H4 (cell line): ENCODE results near the gene GBP4. TPM values are rescaled to one million over a fixed set of nuclear protein-coding genes. Genes with fewer than 3 reads are reported as not detected.

Experiments used
- DNase-seq: peaks from one replicate; pipeline ENCODE4 v3.0.0-alpha.2; 2015; ENCODE audit warnings: low spot score
- total RNA-seq: library from RNA; depleted of rRNA; stranded (reverse); fragments of >200 nt; shearing (Covaris generic); gene quantifications from 2 replicates; pipeline ENCODE4 v1.2.3, GENCODE V29; 2014; rRNA removed

Gene GBP4
- total RNA-seq, 1 experiment from 2014 or later, result 1.0 TPM

- no peak for DNase-seq
These were observed 26.1 kb downstream of the GBP4 start for GRCh38 chr1:89172468-89173143.

GRCh38 chr1:89171067-89171438 is 27.7 kb downstream of the GBP4 start:
- DNase-seq, result no peak

- no peak for DNase-seq
These were observed 28.3 kb downstream of the GBP4 start for GRCh38 chr1:89170170-89171066.

- no peak for DNase-seq
These were observed 29.6 kb downstream of the GBP4 start for GRCh38 chr1:89169166-89169565.

GRCh38 chr1:89167590-89168230 is 31.0 kb downstream of the GBP4 start:
- no peak for DNase-seq

- DNase-seq, result no peak
These were observed 32.0 kb downstream of the GBP4 start for GRCh38 chr1:89166705-89167104.

GRCh38 chr1:89165811-89166210 is 32.9 kb downstream of the GBP4 start:
- DNase-seq, result no peak

GRCh38 chr1:89151047-89151446 is 47.7 kb downstream of the GBP4 start:
- no peak for DNase-seq

GRCh38 chr1:89149976-89150375 is 48.8 kb downstream of the GBP4 start:
- DNase-seq, result no peak

GRCh38 chr1:89149229-89149628 is 49.5 kb downstream of the GBP4 start:
- DNase-seq, result no peak

- no peak for DNase-seq
These were observed 50.8 kb downstream of the GBP4 start for GRCh38 chr1:89147678-89148658.

- DNase-seq, result no peak
These were observed 52.0 kb downstream of the GBP4 start for GRCh38 chr1:89146721-89147120.

- DNase-seq, result no peak
These were observed 55.3 kb downstream of the GBP4 start for GRCh38 chr1:89143484-89143883.

GRCh38 chr1:89142160-89142559 is 56.6 kb downstream of the GBP4 start:
- DNase-seq, result no peak

- DNase-seq, result no peak
These were observed 65.0 kb downstream of the GBP4 start for GRCh38 chr1:89133747-89134146.

Other genes with a start within 250 kb of the GBP4 start
- gene KYAT3, start 206.3 kb downstream of the GBP4 start, total RNA-seq, result 6.6 and 9.6 TPM in 2 replicates
- 4.8 and 11.2 TPM in 2 replicates for gene RBMXL1, start 206.3 kb downstream of the GBP4 start, total RNA-seq
- 2.1 and 2.4 TPM in 2 replicates for gene GBP3, start 176.1 kb downstream of the GBP4 start, total RNA-seq
- gene GBP1, start 133.7 kb downstream of the GBP4 start, total RNA-seq, result 18.7 and 23.5 TPM in 2 replicates
- 47.0 and 48.5 TPM in 2 replicates for gene GBP2, start 72.8 kb downstream of the GBP4 start, total RNA-seq
- gene GBP7, start 22.9 kb downstream of the GBP4 start, total RNA-seq, result not detected in 2 replicates
- gene GBP5, start 73.9 kb upstream of the GBP4 start, total RNA-seq, result 0.25 TPM in 1 of 2 replicates, not detected in the other
- gene GBP6, start 165.1 kb upstream of the GBP4 start, total RNA-seq, result 0.10 TPM in 1 of 2 replicates, not detected in the other